HUES6 (cell line): ENCODE measurements around the gene RASA1.
"Not testable (repeated sequence)": the region's sequence is repeated elsewhere in the genome, so short reads cannot be mapped to it uniquely, and the experiment has no call there.

Source experiments
- H3K27ac ChIP-seq: 2 replicates; pipeline ENCODE4 v1.7.0; 2013; ENCODE audit warnings: low read depth, mild to moderate bottlenecking, low read length, inconsistent platforms
- H3K27me3 ChIP-seq: 2 replicates; pipeline ENCODE4 v1.6.1; 2013; ENCODE audit warnings: low read length; ENCODE audit not compliant: control insufficient read depth, insufficient read depth
- H3K36me3 ChIP-seq: 2 replicates; pipeline ENCODE4 v1.6.1; 2013; ENCODE audit warnings: low read length; ENCODE audit not compliant: control insufficient read depth, insufficient read depth
- H3K4me1 ChIP-seq: 2 replicates; pipeline ENCODE4 v1.6.1; 2013; ENCODE audit warnings: low read length; ENCODE audit not compliant: control insufficient read depth, insufficient read depth
- H3K4me3 ChIP-seq: 2 replicates; pipeline ENCODE4 v1.5.1; 2013; ENCODE audit warnings: low read depth, low read length
- H3K9ac ChIP-seq: one replicate; pipeline ENCODE4 v1.6.1; 2013; ENCODE audit warnings: mild to moderate bottlenecking, low read length
- H3K9me3 ChIP-seq: 2 replicates; pipeline ENCODE4 v1.6.1; 2013; ENCODE audit warnings: low read depth, low read length; ENCODE audit not compliant: control insufficient read depth, insufficient read depth

Gene RASA1

DNA sequence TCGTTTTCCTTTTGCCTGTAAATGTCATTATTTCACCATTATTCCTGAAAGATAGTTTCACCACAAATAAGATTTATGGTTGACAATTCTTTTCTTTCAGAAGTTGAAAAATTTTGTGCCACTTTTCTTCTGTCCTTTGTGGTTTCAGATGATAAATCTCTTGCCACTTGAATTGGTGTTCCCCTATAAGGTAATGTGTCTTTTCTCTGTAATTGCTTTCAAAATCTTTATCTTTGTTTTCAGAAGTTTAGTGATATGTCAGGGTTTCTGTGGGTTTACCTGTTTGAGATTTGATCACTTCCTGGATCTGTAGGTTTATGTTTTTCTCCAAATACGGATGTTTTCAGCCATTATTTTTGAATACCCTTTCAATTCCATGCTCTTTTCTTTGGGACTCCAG, 14.6 kb downstream of the RASA1 start:
- no peaks in the 10 kb centered on the region for H3K4me1 ChIP-seq
- H3K9ac ChIP-seq: no peak overlapping the region
- peaks cover 3% of the 10 kb centered on the region; the same call in 1 of the 2 replicates for H3K9me3 ChIP-seq
- no peak overlapping the region for H3K4me3 ChIP-seq
- H3K36me3 ChIP-seq: peaks cover 9% of the 10 kb centered on the region
- H3K27ac ChIP-seq: no peak overlapping the region
- H3K27me3 ChIP-seq: no peaks in the 10 kb centered on the region

DNA sequence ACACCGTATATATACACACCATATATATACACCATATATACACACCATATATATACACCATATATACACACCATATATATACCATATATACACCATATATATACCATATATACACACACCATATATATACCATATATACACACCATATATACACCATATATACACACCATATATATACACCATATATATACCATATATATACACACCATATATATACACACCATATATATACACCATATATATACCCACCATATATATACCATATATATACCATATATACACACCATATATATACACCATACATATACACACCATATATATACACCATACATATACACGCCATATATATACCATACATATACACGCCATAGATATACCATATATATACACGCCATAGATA, 19.6 kb downstream of the RASA1 start:
- H3K4me3 ChIP-seq, H3K27ac ChIP-seq, H3K27me3 ChIP-seq, H3K36me3 ChIP-seq, H3K9me3 ChIP-seq, H3K9ac ChIP-seq, H3K4me1 ChIP-seq: not testable (repeated sequence)

DNA sequence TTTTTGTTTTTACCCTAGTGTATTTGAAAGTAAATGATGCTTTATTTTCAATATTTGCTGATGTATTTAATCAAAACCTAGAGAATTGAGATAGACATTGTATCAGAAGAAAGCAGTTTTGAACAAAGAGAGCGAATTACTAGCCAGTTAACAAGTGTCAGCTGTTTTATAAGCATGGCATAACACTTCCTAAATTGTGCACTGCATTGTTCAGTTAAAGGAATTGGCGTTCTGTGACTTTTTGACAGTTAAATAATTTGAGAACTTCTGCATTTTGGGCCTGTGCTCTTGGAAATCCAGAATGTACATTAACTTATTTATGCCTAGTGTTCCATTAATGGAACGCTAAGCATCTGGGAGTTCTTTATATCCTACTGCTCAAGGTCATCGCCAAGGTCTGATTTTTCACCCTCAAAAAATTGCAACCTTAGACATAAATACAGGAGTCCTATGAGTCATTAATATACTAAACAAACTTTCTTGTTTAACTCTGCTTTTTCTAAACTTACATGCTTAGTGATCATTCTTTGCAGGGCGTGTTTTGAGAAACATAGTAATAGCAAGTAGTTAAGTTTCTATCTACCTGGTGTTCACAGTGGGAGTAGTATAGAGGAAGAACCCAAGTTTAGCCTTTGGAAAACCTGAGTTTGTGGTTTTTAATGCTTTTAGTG, 31.1 kb downstream of the RASA1 start:
- Histone ChIP-seq H3K27me3 (no peaks in the 10 kb centered on the region), H3K9ac (no peak overlapping the region), H3K27ac (no peak overlapping the region)

GRCh38 chr5:87300176-87300575, 32.5 kb downstream of the RASA1 start:
- no peaks in the 10 kb centered on the region for H3K9me3 ChIP-seq
- no peak overlapping the region for H3K27ac ChIP-seq
- H3K27me3 ChIP-seq: no peaks in the 10 kb centered on the region
- H3K4me3 ChIP-seq: no peak overlapping the region
- peaks cover 6% of the 10 kb centered on the region for H3K36me3 ChIP-seq
- no peaks in the 10 kb centered on the region; the same call in 1 of the 2 replicates for H3K4me1 ChIP-seq
- no peak overlapping the region for H3K9ac ChIP-seq

More for the DNA sequence above, 31.1 kb downstream of the RASA1 start:
- H3K9me3 ChIP-seq: no peaks in the 10 kb centered on the region
- no peaks in the 10 kb centered on the region for H3K36me3 ChIP-seq
- H3K4me3 ChIP-seq: no peak overlapping the region
- H3K4me1 ChIP-seq: no peaks in the 10 kb centered on the region; the same call in 1 of the 2 replicates

GRCh38 chr5:87300744-87301143, 33.1 kb downstream of the RASA1 start:
- Histone ChIP-seq H3K4me3 (no peak overlapping the region), H3K27me3 (no peaks in the 10 kb centered on the region), H3K36me3 (peaks cover 11% of the 10 kb centered on the region), H3K27ac (no peak overlapping the region), H3K9ac (no peak overlapping the region), H3K4me1 (no peaks in the 10 kb centered on the region; the same call in 1 of the 2 replicates), H3K9me3 (peaks cover 1% of the 10 kb centered on the region; the same call in 1 of the 2 replicates)

- Histone ChIP-seq H3K4me3 (no peak overlapping the region), H3K27me3 (no peaks in the 10 kb centered on the region), H3K4me1 (no peaks in the 10 kb centered on the region; the same call in 1 of the 2 replicates), H3K27ac (no peak overlapping the region), H3K9me3 (peaks cover 6% of the 10 kb centered on the region), H3K9ac (no peak overlapping the region), H3K36me3 (peaks cover 18% of the 10 kb centered on the region)
Measured at GRCh38 chr5:87302061-87302460, 34.4 kb downstream of the RASA1 start.

DNA sequence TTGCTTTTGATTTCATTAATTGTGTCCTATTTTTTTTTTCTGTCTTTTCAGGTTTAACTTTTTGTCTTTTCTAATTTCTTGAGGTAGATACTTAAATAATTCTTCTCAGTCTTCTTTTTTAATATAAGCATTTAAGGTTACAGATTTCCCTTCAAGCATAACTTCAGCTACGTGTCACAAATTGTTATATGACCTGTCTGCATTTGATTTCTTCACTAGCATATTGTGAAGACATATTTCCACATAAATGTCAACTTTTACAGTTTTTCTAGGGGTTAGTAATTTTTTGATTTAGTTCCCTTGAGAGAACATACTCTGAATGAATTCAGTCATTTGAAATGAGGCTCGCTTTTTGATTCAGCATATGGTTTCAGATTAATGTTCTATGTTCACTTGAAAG, 35.6 kb downstream of the RASA1 start:
- no peaks in the 10 kb centered on the region for H3K27me3 ChIP-seq

DNA sequence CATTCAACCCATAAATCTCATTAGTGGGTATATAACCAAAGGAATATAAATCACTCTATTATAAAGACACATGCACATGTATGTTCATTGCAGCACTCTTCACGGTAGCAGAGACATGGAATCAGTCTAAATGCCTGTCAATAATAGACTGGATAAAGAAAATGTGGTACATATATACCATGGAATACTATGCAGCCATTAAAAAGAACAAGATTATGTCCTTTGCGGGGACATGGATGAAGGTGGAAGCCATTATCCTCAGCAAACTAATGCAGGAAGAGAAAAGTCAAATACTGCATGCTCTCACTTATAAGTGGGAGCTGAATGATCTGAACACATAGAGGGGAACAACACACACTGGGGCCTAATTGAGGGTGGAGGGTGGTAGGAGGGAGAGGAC, 38.4 kb downstream of the RASA1 start:
- not testable (repeated sequence) for H3K27me3 ChIP-seq, H3K4me3 ChIP-seq, H3K9ac ChIP-seq, H3K4me1 ChIP-seq, H3K9me3 ChIP-seq, H3K27ac ChIP-seq
- peaks cover 18% of the 10 kb centered on the region for H3K36me3 ChIP-seq

More for the DNA sequence above, 35.6 kb downstream of the RASA1 start:
- Histone ChIP-seq H3K4me3 (no peak overlapping the region), H3K9ac (no peak overlapping the region), H3K9me3 (peaks cover 6% of the 10 kb centered on the region), H3K36me3 (peaks cover 18% of the 10 kb centered on the region), H3K4me1 (peaks cover 7% of the 10 kb centered on the region), H3K27ac (no peak overlapping the region)

DNA sequence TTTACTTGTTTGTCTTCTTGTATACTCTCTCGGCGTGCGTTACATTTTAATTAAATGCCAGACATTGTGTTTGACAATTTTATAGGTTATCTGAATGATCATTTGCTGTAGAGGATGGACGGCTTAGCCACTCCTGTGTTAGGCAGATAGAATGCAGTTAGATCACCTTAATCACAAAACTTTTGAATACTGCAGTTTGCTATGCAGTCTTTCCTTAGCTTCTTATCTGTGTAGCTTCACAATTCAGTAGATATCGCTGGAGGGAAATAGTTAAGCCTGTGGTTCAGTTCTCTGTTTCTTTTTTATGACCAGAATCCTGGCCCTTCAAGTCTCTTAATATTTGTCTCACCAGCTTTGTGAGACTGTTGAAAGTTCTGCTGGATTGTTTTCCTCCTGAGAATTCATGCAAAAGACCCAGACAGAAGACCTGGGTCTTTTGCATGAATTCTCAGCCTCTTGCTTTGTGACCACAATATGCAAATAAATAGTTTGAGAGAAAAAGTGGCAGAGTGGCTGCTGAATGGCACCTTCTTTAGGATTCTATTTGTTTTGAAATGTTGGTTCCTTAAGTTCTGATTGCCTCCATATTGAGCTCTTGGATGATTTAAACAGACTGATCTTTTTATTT, 40.2 kb downstream of the RASA1 start:
- Histone ChIP-seq H3K9me3 (peaks cover 6% of the 10 kb centered on the region), H3K27ac (no peak overlapping the region), H3K36me3 (peaks cover 18% of the 10 kb centered on the region), H3K4me1 (peaks cover 13% of the 10 kb centered on the region), H3K4me3 (no peak overlapping the region), H3K27me3 (no peaks in the 10 kb centered on the region), H3K9ac (no peak overlapping the region)

DNA sequence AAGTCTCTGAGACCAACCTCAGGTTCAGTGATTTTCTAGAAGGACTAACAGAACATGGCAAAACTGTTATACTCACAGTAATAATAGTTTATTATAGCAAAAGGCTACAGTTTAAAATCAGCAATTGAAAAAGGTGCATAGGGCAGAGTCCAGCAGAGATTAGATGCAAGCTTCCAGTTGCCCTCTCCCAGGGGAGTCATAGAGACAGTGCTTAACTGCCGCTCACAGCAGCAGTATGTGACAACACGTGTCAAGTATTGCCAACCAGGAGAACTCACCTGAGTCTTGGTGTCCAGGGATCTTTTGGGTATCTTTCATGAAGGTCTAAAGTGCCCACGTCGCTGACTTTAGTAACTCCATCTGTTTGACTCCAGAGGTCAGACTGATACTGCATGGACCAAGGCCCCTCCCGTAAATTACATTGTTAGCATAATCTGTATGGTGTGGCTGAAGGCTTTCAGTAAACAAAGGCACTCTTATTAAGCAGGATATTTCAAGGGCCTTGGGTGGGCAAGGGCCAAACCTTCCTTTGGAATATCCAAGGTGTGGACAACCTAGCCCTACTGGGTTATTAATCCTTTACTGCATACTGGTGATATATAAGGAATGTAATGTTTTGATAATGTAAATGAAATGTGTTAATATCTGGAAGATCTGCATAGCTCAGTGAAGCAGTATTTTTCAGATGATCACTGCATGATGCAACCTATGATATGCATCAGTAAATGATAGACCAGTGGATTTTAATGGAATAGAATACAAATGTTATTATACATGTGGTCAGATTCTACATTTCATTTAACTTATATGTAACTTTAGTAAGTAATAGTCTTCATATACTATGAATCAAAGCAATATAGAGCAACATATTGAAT, 44.0 kb downstream of the RASA1 start:
- Histone ChIP-seq H3K36me3 (no peaks in the 10 kb centered on the region), H3K9me3 (no peaks in the 10 kb centered on the region), H3K27ac (no peak overlapping the region)

GRCh38 chr5:87313216-87313615, 45.5 kb downstream of the RASA1 start:
- Histone ChIP-seq H3K9me3 (peaks cover 2% of the 10 kb centered on the region), H3K36me3 (no peaks in the 10 kb centered on the region; the same call in 1 of the 2 replicates), H3K27me3 (no peaks in the 10 kb centered on the region), H3K4me3 (no peak overlapping the region), H3K4me1 (peaks cover 6% of the 10 kb centered on the region; the same call in 1 of the 2 replicates), H3K27ac (no peak overlapping the region), H3K9ac (no peak overlapping the region)

More for the DNA sequence above, 44.0 kb downstream of the RASA1 start:
- Histone ChIP-seq H3K4me1 (peaks cover 13% of the 10 kb centered on the region), H3K27me3 (no peaks in the 10 kb centered on the region), H3K9ac (no peak overlapping the region), H3K4me3 (no peak overlapping the region)
